SK-N-DZ (cell line): ENCODE data around the gene SLC25A4. TPM values are rescaled to one million over a fixed set of nuclear protein-coding genes. Genes with fewer than 3 reads are reported as not detected.
"Not testable (repeated sequence)": the region's sequence is repeated elsewhere in the genome, so short reads cannot be mapped to it uniquely, and the experiment has no call there.

ENCODE experiments used
- DNase-seq: peaks from one replicate; pipeline ENCODE4 v3.0.0-alpha.2; 2015; ENCODE audit warnings: low spot score
- polyA plus RNA-seq, 2 experiments: library from polyadenylated mRNA; depleted of rRNA; stranded (reverse); fragments of >200 nt; gene quantifications; 2 replicates each; pipeline ENCODE4 v1.2.3, GENCODE V29; 2014

Gene SLC25A4
- 31.0 and 36.9 TPM in 2 replicates for polyA plus RNA-seq (2014; cell fraction: cytosol; rRNA removed)
- polyA plus RNA-seq (2014; cell fraction: nucleus; rRNA removed): 34.7 and 42.4 TPM in 2 replicates

GRCh38 chr4:185142912-185143600 lies at the start of gene SLC25A4:
Gene SLC25A4 (plus strand): TSS chr4:185143266. CDS start chr4:185143373, 107 bp downstream.
- DNase-seq: peak; percentile 86

GRCh38 chr4:185093603-185094002 lies 49.5 kb upstream of the SLC25A4 start:
- DNase-seq: no peak

GRCh38 chr4:185096032-185096653 lies 46.9 kb upstream of the SLC25A4 start:
- DNase-seq: peak; percentile 37

- no peak for DNase-seq
These were observed 44.6 kb upstream of the SLC25A4 start for GRCh38 chr4:185098474-185098873.

GRCh38 chr4:185099024-185099682 lies 43.9 kb upstream of the SLC25A4 start:
- DNase-seq: peak; percentile 51

GRCh38 chr4:185099940-185100339 lies 43.1 kb upstream of the SLC25A4 start:
- no peak for DNase-seq

GRCh38 chr4:185100423-185100822 lies 42.6 kb upstream of the SLC25A4 start:
- no peak for DNase-seq

- no peak for DNase-seq
These were observed 41.6 kb upstream of the SLC25A4 start for GRCh38 chr4:185101354-185101890.

GRCh38 chr4:185104733-185105132 lies 38.3 kb upstream of the SLC25A4 start:
- DNase-seq: no peak

GRCh38 chr4:185106353-185106752 lies 36.7 kb upstream of the SLC25A4 start:
- no peak for DNase-seq

GRCh38 chr4:185107574-185107973 lies 35.5 kb upstream of the SLC25A4 start:
- DNase-seq: not testable (repeated sequence)

GRCh38 chr4:185108185-185108584 lies 34.9 kb upstream of the SLC25A4 start:
- no peak for DNase-seq

GRCh38 chr4:185108669-185109068 lies 34.4 kb upstream of the SLC25A4 start:
- DNase-seq: no peak

- no peak for DNase-seq
These were observed 33.3 kb upstream of the SLC25A4 start for GRCh38 chr4:185109736-185110135.

GRCh38 chr4:185110375-185110823 lies 32.7 kb upstream of the SLC25A4 start:
- no peak for DNase-seq

GRCh38 chr4:185112104-185112503 lies 31.0 kb upstream of the SLC25A4 start:
- no peak for DNase-seq

GRCh38 chr4:185113340-185113739 lies 29.7 kb upstream of the SLC25A4 start:
- DNase-seq: no peak

- DNase-seq: peak; percentile 97
These were observed 27.2 kb upstream of the SLC25A4 start for GRCh38 chr4:185115827-185116232.

GRCh38 chr4:185117300-185117934 lies 25.6 kb upstream of the SLC25A4 start:
- DNase-seq: no peak

- DNase-seq: no peak
These were observed 24.2 kb upstream of the SLC25A4 start for GRCh38 chr4:185118876-185119275.

- DNase-seq: not testable (repeated sequence)
These were observed 23.6 kb upstream of the SLC25A4 start for GRCh38 chr4:185119467-185119866.
